Inflammatory macrophage treated with lipopolysaccharide for 4 hours (primary cell): ENCODE data around the gene PRR29.
"Not testable (repeated sequence)": the region's sequence is repeated elsewhere in the genome, so short reads cannot be mapped to it uniquely, and the experiment has no call there.

Experiments used
- DNase-seq: peaks from one replicate; pipeline ENCODE4 v3.0.0-alpha.2; 2020

Gene PRR29

DNA sequence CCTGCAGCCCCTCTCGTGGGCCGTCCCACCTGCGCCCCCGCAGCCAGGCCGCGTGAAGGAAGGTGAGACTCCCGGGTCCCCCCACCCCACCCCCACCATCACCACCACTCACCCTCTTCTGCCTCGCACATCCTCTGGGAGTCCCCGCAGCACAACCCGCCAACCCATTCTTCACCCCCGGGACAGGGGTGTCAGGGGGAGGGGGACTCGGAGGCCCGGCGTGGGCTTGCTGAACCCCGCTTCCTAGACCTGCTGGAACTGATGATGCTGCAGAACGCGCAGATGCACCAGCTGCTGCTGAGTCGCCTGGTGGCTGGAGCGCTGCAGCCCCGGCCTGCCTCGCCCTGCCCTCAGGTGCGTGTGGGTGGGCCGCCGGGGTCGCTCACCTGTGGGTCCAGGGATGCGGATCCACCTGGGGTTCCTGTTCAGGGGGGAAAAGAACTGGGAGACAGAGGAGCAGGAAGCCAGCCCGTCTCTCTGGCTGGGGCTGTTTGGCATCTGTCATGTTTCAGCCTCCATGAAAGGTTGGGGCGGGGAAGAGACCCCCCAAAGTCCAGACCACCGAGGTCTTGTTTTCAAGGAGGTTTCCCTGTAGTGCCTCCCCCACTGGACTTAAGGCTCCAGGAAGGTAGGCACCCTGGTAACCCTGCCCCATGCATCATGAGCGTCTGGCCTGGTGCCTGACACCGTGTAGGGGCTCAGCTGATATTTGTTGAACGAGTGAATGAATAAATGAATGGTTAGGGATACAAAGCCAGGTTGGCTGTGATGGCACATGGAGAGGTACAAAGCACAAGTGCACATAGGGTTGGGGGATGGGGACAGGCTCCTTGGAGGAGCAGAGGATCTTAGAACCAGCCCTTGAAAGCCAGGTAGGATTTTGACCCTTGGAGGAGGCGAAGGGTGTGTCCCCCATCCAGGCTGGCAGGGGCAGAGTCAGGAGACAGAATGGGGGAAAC lies 849 bp downstream of the PRR29 start:
- DNase-seq: no peak

DNA sequence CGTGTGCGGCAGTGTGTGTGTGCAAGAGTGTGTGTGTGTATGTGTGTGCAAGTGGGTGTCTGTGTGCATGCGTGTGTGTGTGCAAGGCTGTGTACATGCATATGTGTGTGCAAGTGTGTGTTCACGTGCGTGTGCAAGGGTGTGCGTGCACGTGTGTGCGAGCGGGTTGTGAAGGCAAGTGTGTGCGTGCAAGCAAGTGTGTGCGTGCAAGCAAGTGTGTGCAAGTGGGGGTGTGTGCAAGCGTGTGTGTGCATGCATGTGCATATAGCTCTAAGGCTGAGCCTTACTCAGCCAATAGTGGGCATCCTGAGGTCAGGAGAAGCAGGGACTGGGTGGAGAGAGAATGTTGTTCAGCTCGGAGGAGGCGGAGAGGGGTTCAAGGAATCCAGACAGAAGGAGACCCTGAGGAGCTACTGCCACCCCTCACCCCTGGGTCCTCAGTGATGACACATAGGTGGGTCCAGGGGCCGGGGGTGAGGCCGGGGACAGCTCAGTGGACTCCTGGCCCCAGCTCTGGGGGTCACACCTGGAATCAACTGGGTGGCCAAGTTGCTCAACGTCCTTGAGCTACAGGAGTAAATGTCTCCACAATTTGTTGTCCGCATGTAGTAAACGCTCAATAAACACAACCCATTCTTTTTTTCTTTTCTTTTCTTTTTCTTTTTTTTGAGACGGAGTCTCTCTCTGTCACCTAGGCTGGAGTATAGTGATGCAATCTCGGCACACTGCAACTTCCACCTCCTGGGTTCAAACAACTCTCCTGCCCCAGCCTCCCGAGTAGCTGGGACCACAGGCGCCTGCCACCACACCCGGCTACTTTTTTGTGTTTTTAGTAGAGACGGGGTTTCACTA lies 1.8 kb downstream of the PRR29 start:
- no peak for DNase-seq

DNA sequence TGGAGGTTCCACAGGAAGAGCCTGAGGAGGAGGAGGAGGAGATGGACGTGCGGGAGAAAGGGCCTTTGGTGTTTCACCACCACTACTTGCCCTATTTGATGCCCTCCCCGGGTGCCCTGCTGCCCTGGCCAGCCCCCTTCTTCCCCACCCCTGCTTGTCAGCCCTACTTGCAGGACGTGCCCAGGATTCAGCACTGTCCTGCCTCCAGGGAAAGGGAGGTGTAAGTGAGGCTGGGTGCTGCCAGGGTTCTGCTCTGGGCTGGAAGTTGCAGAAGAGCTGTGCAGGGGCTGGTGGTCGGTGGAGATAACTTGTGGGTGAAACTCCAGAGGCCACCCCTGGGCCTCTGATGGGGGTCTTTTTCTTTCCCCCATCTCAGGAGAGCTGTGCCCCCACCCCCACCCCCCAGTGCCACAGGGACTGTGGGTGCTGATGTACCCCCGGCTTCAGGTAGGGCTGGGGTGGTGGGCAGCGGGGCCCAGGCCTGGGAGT lies 3.0 kb downstream of the PRR29 start:
- no peak for DNase-seq

DNA sequence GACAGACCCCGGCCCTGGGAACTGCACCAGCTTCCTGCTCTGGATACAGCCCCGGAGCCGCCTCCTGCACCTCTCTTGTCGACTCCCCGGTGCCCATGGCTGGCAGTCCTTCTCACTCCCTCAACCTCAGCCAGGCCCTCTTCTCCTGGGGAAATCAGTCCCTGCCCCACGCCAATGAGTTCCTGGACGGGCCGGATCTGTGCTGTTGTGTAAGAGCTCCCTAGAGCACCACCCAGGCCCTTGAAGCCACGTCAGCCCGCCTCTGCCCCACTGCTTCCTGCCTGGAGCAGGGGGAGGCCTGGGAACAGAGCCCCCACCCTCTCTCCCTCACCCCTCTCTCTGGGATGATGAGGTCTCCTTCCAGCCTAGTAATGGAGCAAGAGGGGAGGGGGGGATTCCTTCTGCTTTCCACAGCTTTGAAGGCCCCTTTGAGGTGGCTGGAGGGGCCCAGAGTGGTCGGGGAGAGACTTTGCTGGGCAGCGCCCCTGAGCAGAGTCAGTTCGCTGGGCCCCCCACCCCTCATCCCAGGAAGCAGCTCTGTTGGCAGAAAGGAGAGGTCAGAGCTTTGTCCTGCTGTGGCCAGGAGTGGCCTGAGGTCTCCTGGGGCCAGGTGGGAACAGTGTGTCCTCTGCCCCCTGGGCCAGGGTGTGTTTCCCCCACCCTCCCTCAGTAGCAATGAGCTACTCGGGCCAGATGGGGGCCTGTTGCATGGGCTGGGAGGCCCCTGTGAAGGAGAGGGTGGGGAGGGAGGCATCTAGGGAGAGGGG lies 3.8 kb downstream of the PRR29 start:
- peak; percentile 87 for DNase-seq

DNA sequence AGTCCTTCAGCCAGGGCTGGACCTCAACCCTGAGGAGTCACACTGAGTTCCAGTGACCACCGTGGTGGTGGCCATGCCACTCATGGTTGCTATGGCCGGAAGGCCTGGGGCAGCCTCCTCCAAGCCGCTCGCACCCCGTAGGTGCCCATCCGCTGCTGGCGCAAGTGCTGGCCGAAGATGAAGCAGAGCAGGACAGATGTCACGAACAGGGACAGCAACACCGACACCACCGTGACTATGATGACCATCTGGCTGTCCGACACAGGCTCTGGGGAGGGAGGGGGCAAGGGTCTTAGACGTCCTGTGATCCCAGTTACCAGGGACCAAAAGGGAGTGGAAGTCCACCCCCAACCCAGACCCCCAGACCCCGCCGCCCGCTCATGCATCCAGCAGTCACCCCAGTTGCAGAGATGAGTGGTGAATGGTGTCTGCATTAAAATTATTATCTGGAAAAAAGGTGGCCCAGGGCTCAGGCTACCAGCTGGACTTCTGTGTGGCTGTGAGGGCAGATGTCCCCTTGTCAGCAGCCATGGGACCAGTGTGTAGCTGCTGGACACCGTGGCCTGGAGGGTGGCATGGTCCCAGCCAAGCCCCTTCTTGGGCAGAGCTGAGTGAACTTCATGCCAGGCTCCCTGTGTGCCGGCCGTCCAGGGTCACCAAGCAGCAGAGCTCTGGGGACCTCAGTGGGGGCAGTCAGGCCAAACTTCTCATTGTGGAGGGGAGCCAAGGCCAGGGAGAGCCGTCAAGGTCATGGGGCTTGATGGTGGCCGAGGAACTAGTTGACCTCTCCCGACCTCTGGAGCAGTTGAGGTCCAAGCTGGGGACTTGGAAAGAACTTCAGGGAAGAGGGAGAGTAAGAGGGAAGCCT lies 4.7 kb downstream of the PRR29 start:
- no peak for DNase-seq

DNA sequence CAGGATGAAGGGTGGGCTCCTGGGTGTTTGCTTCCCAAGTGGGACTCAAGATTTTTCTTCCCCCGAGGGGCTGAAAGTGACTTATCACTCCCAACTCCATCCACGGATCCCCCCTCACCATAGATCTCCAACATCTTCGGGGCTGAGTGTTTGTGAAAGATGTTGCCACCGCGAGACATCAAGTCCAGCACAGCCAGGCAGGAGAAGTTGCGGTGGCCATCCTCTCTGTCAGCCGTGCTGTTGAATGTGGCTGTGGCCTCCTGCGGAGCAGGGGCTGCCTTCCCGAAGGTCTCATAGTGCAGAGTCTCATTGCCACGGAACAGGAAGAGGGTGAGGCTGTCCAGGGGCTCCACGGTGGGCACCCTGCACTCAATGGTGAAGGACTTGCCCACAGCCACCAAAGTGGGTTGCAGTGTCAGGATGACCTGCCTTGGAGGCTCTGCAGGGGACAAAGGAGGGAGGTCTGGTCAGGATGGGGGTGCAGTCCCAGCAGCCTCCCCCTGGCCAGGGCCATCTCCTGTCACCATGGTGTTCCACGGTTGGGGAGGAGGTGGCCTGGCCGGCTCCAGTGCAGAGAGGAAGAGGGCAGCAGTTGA lies 5.5 kb downstream of the PRR29 start:
- DNase-seq: no peak

DNA sequence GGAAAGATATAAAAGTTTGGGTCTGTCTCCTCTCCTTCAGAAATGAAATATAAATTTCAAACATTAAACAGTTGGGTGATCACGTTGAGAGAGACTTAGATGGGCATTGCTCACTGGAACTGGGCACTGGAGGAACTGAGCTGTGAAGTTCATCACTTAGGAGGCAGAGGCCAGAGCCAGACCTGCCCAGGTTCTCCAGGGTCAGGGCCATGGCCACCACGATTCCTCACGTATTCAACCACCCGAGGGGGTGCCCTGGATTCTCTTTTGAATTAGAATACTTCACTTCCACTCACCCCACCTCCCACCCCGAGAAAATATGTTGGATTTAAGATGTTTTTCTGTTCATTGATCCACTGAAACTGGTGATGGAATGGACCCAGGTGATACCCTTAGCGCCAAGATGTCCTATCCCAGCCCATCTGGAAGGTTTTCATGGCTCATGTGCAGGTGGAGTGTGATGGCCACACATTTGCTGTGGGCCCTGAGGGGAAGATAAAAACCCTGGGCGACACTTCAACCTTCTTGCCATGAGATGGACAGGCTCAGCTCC lies 6.1 kb downstream of the PRR29 start:
- no peak for DNase-seq

DNA sequence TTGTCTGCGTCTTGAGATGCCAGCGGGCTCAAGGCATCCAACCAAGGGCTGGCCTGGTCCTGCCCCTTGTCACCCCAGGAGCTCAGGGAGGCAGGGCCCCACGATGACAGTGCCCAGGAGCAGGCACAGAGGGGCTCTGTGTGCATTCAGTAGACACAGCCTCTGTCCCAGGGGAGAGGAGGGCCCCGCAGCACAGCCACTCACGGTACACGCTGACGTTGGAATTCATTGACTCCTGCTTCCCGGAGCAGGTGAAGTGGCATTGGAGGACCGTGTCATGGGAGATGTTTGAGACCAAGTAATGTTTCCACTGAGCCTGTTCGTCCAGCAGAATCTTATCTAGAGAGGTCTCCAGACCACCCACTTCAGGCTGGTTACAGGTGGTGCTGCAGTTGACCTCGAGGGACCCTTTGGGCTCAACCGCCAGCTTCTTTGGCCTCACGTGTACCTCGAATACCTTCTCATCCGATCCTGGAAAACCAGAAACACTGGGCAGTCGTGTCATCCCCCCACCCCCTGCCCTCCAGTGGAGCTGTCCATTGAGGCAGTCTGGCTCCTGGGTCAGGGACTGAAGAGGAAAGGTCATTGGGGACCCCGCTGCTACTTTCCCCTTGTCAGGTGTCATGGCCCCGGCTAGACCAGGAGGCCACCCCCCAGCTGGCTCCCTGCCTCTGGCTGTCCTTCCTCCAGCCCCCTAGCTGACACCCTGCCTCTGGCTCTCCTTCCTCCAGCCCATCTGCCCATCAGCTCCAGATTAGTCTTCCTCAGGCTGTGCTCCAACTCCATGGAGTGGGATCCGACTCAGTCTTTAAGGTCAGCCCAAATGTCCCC lies 7.0 kb downstream of the PRR29 start:
- DNase-seq: no peak

DNA sequence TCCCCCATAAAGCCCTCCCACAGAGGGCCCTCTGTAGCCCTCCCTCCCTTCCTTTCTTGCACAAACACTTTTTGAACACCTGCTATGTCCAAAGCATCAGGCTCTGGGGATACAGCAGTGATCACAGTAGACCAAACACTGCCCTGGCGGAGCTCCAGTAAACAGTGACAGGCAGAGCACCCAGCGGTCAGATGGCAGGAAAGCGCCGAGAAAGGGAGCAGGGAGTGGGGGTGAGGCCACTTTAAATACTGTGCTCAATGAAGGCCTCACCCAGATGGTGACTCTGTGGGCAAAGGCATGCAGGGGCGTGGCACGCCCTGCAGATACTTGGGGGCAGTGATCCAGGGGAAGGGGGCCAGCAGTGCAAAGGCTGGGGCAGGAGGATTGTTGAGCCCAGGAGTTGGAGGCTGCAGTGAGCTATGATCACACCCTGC lies 7.6 kb downstream of the PRR29 start:
- DNase-seq: no peak

DNA sequence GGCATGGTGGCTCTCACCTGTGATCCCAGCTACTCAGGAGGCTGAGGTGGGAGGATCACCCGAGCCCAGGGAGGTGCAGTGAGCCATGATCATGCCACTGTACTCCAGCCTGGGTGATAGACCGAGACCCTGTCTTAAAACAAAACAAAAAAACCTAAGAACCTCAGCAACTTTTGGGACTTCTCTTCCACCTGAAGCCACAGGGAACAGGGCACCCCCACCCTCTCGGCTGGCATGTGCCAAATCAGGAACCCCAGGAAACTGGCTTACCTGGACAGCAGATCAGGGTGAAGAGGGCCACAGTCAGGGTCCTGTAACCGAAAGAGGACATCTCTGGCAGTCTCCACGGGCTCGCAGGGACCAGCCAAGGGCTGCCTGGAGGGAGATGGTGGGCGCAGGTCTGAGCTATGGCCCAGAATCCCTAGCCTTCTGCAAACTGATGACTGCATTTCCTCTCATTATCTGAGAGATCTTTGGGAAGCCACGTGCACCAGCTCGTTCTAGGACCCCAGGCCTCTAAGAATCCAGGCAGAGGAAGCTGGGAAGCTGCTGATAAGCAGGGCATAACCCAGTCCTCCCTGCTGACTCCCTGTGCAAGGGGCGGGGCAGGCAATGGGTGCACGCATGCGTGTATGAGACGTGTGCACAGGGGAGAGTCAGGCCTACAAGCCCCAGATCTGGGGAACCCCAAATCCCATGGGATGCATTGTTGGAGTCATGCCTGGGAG lies 8.4 kb downstream of the PRR29 start:
- no peak for DNase-seq

DNA sequence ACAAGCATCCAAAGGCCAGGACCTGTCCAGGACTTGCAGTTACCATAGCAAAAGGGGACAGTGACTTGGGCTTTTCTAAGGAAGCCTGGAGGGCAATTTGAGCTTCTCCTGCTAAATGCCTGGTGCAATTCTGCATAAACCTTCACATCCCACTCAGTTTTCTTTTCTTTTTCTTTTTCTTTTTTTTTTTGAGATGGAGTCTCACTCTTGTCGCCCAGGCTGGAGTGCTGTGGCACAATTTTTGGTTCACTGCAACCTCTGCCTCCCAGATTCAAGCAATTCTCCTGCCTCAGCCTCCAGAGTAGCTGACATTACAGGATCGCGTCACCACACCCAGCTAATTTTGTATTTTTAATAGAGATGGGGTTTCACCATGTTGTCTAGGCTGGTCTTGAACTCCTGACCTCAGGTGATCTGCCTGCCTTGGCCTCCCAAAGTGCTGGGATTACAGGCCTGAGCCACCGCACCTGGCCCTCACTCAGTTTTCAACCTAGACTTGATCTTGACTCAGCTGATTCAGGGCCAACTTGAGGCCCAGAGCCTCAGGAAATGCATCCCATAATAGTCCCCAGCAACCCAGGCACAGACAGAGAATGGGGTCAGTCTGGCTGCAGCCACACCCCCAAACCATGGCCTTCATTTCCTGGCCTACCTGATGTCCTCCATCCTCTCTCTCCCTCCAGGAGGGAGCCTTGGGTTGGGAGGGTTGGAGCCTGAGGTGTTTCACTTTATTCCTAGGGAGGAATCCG lies 9.1 kb downstream of the PRR29 start:
- DNase-seq: not testable (repeated sequence)

DNA sequence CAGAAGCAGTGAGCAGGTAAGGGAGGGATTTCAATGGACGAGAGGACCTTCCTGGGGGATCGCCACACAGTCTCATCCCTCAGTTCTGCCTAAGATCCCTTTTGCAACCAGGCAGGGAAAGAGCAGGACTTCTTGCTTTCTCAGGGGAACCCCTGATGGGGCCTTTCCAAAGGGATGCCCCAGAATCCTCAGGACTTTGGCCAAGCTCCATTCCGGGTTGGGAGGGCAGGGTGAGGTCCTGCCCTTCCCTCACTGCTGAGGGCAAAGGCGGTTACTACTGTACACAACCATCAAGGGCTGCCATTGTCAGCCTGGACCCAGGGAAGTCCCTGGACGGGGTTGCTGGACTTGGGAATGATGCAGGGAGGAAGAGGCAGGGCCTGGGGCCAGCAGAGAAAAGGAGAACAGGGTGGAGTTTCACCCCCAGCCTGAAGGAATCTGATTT lies 9.7 kb downstream of the PRR29 start:
- DNase-seq: no peak

DNA sequence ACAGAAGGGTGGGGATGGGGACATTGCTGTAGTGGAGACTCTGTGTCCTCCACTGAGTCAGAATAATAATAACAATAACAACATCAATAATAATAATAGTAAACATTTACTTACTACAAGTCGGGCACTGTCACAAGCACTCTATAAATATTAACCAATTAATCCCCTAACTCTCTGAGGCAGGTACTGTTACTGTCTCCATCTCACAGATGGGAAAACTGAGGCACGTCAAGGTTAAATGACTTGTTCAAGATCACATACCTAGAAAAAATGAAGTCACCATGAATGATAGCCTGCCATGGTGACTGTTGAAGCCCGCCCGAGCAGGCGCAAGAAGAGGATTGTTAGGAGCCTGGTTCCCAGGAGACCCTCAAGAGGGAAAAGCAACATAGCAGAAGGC lies 10.2 kb downstream of the PRR29 start:
- no peak for DNase-seq

DNA sequence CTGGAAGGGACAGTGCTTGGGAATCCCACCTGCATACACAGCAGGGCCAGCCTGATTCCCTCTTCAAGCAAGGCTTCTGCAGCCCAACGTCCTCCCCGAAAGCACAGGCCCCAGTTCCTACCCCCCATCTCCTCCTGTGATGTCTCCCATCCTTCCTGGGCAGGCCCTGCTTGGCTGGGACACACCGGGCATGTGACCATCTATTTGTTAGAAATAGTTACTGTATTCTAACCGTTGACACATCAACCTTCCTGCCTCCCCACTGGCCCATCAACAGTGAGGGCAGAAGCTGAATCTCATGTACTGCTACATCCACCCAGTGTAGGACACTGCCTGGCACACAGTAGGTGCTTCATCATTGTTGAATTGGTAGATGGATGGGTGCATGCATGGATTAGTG lies 10.7 kb downstream of the PRR29 start:
- no peak for DNase-seq

DNA sequence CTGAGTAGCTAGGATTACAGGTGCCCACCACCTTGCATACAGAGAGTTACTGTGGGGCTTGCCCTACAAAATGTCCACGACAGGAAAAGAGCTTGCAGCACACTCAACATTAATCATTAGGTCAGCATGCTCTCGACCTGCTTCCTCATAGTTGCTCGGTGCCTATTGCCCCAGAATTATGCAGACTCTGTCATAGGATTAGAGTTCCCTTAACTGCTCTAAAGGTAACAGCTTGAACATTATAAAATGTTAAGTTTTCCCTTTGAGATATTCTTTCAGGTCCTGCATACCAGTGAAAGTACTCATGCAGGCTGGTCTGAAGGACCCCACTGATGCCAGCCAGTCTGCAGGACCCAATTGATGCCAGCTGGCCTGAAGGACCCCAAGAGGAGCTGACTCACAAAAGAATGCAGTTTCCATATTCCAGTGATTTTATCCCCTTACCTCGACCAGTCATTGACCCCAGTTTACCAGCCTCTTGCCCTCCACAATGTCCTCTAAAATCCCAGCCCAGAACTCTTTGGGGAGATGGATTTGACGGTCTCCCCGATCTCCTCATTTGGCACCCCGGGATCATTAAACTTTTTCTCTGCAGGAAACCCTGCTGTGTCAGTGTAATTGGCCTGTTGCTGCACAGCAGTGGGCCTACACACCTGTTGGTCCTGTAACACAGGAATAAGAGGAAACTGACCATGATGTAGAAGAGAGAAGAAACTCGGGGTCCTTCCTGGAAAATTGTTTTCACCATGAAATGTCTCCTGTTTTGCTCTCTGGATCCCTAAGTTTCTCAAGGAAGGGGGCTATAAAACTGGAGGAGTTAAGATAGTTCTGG lies 11.6 kb downstream of the PRR29 start:
- DNase-seq: peak; percentile 86

DNA sequence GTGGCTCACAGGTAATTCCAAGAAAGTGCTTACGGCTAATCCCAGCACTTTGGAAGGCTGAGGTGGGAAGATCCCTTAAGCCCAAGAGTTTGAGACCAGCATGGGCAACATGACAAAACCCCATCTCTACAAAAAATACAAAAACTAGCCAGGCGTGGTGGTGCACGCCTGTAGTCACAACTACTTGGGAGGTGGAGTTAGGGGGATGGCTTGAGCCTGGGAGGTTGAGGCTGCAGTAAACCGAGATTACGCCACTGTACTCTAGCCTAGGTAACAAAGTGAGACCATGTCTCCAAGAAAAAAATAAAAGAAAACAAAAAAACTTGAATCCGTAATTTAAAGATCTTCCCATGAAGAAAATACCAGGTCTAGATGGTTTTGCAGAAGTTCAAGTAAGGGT lies 17.3 kb downstream of the PRR29 start:
- DNase-seq: no peak

DNA sequence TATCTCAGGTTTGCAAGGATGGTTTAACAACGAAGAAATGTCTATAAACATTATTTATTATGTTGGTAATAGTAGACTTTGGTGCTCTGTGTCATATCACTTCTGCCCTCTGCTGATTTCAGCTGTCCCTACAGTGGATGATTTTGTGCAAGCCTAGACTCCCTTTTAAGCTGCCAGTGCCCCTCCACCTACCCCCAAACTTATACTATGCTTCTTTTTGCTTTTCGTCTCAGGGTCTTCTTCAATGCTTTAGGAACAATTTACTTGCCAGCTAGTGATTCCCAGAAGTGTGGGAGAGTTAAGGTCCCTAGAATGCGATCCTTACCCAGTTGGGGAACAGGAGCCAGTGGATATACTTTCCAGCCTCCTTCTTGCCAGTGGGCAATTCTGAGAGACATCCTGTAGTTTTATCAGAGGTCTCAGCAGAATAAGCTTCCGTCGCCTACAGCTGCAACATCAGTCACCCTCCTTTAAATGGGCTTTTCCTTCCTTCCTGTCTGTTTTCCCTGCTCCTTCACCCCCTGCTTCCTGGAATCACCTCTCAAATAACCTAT lies 18.2 kb downstream of the PRR29 start:
- no peak for DNase-seq
